ENCODE measurements around the gene RPAP2.
"Not testable (repeated sequence)": the region's sequence is repeated elsewhere in the genome, so short reads cannot be mapped to it uniquely, and the experiment has no call there.

The RPAP2 gene

GRCh38 chr1:92380867-92381266, 82.0 kb downstream of the RPAP2 start:
- H3K23ac ChIP-seq (ENCODE audit: low read depth, low read length, poor library complexity): no peak overlapping the region
- H4K8ac ChIP-seq (ENCODE audit: low read depth, low read length): no peak overlapping the region
- no CpG with 5 or more reads among the region's 2 CpGs for WGBS, 2 donors (ENCODE audit: extremely low coverage in 2 of 2, insufficient read length in 2 of 2, insufficient replicate concordance in 1 of 2)
- H2BK12ac ChIP-seq (ENCODE audit: low read length): no peak overlapping the region
- no peak overlapping the region for H3K9ac ChIP-seq (ENCODE audit: low read depth, low read length, poor library complexity)
- peaks cover 4 to 17% of the 10 kb centered on the region in 2 donors for H3K36me3 ChIP-seq (replicated peaks in 1 of 2; ENCODE audit: control insufficient read depth in 2 of 2, insufficient read depth in 2 of 2, low read length in 2 of 2)
- H3K4ac ChIP-seq (ENCODE audit: low read length): no peak overlapping the region
- no peak overlapping the region for H3K4me2 ChIP-seq (ENCODE audit: insufficient read depth, low read length, poor library complexity, severe bottlenecking)
- no peaks in the 10 kb centered on the region for H3K79me1 ChIP-seq (ENCODE audit: low read depth, low read length)
- DNase-seq (ENCODE audit: low spot score): no peak
- no peak overlapping the region for H2BK5ac ChIP-seq (ENCODE audit: low read length)
- no peak overlapping the region for H3K14ac ChIP-seq (ENCODE audit: low read length)
- no peak overlapping the region for H2BK15ac ChIP-seq (ENCODE audit: low read length)
- H3K4me1 ChIP-seq (ENCODE audit: control insufficient read depth in 2 of 2, insufficient read depth in 1 of 2, low read depth in 1 of 2, low read length in 2 of 2): no peaks in the 10 kb centered on the region
- H3K27me3 ChIP-seq (ENCODE audit: control insufficient read depth in 3 of 3, insufficient read depth in 3 of 3, low read depth in 1 of 3, low read length in 3 of 3): no peaks in the 10 kb centered on the region
- no peak overlapping the region for H4K91ac ChIP-seq (ENCODE audit: low read depth, low read length, poor library complexity)
- H2AFZ ChIP-seq (ENCODE audit: low read length): no peak overlapping the region
- no peak overlapping the region for H3K4me3 ChIP-seq (ENCODE audit: low read length in 2 of 2)
- H2AK5ac ChIP-seq (ENCODE audit: low read depth, low read length): no peak overlapping the region
- H3K18ac ChIP-seq (ENCODE audit: low read length): no peak overlapping the region
- H3K27ac ChIP-seq (replicated peaks; ENCODE audit: low read length): no peak overlapping the region
- no peak overlapping the region for H2BK120ac ChIP-seq (ENCODE audit: low read depth, low read length)
- H3K9me3 ChIP-seq (replicated peaks in 1 of 2; ENCODE audit: control insufficient read depth in 2 of 2, insufficient read depth in 1 of 2, low read depth in 1 of 2, low read length in 2 of 2): peaks cover 1 to 3% of the 10 kb centered on the region in 2 donors

- H4K8ac ChIP-seq (ENCODE audit: low read depth, low read length); H4K91ac ChIP-seq (ENCODE audit: low read depth, low read length, poor library complexity); H3K9ac ChIP-seq (ENCODE audit: low read depth, low read length, poor library complexity); H3K4me1 ChIP-seq (ENCODE audit: control insufficient read depth in 2 of 2, insufficient read depth in 1 of 2, low read depth in 1 of 2, low read length in 2 of 2); H2BK120ac ChIP-seq (ENCODE audit: low read depth, low read length); H3K27me3 ChIP-seq (ENCODE audit: control insufficient read depth in 3 of 3, insufficient read depth in 3 of 3, low read depth in 1 of 3, low read length in 3 of 3); H3K14ac ChIP-seq (ENCODE audit: low read length); H2BK12ac ChIP-seq (ENCODE audit: low read length); H3K9me3 ChIP-seq (replicated peaks in 1 of 2; ENCODE audit: control insufficient read depth in 2 of 2, insufficient read depth in 1 of 2, low read depth in 1 of 2, low read length in 2 of 2); H3K23ac ChIP-seq (ENCODE audit: low read depth, low read length, poor library complexity); H2BK5ac ChIP-seq (ENCODE audit: low read length); H2AFZ ChIP-seq (ENCODE audit: low read length); H2BK15ac ChIP-seq (ENCODE audit: low read length); H3K4me3 ChIP-seq (ENCODE audit: low read length in 2 of 2); H3K36me3 ChIP-seq (replicated peaks in 1 of 2; ENCODE audit: control insufficient read depth in 2 of 2, insufficient read depth in 2 of 2, low read length in 2 of 2); H3K79me1 ChIP-seq (ENCODE audit: low read depth, low read length); H2AK5ac ChIP-seq (ENCODE audit: low read depth, low read length); H3K4me2 ChIP-seq (ENCODE audit: insufficient read depth, low read length, poor library complexity, severe bottlenecking); H3K18ac ChIP-seq (ENCODE audit: low read length); DNase-seq (ENCODE audit: low spot score); H3K4ac ChIP-seq (ENCODE audit: low read length); H3K27ac ChIP-seq (replicated peaks; ENCODE audit: low read length): not testable (repeated sequence)
- no CpG with 5 or more reads among the region's 4 CpGs for WGBS, 2 donors (ENCODE audit: extremely low coverage in 2 of 2, insufficient read length in 2 of 2, insufficient replicate concordance in 1 of 2)
Measured at GRCh38 chr1:92393966-92394365, 95.1 kb downstream of the RPAP2 start.

- Histone ChIP-seq H3K14ac (ENCODE audit: low read length) (peak overlapping the region; percentile 58), H3K27ac (replicated peaks; ENCODE audit: low read length) (no peak overlapping the region), H4K91ac (ENCODE audit: low read depth, low read length, poor library complexity) (no peak overlapping the region), H2BK15ac (ENCODE audit: low read length) (no peak overlapping the region), H3K79me1 (ENCODE audit: low read depth, low read length) (no peaks in the 10 kb centered on the region), H3K4me2 (ENCODE audit: insufficient read depth, low read length, poor library complexity, severe bottlenecking) (no peak overlapping the region), H2BK5ac (ENCODE audit: low read length) (no peak overlapping the region), H3K9ac (ENCODE audit: low read depth, low read length, poor library complexity) (no peak overlapping the region), H3K36me3 (replicated peaks in 1 of 2; ENCODE audit: control insufficient read depth in 2 of 2, insufficient read depth in 2 of 2, low read length in 2 of 2) (no peaks in the 10 kb centered on the region), H2AK5ac (ENCODE audit: low read depth, low read length) (no peak overlapping the region), H2AFZ (ENCODE audit: low read length) (no peak overlapping the region), H2BK120ac (ENCODE audit: low read depth, low read length) (no peak overlapping the region), H3K18ac (ENCODE audit: low read length) (no peak overlapping the region), H2BK12ac (ENCODE audit: low read length) (no peak overlapping the region), H3K23ac (ENCODE audit: low read depth, low read length, poor library complexity) (no peak overlapping the region), H3K4ac (ENCODE audit: low read length) (no peak overlapping the region), H3K4me3 (ENCODE audit: low read length in 2 of 2) (no peak overlapping the region), H3K4me1 (ENCODE audit: control insufficient read depth in 2 of 2, insufficient read depth in 1 of 2, low read depth in 1 of 2, low read length in 2 of 2) (no peaks in the 10 kb centered on the region), H3K27me3 (ENCODE audit: control insufficient read depth in 3 of 3, insufficient read depth in 3 of 3, low read depth in 1 of 3, low read length in 3 of 3) (no peaks in the 10 kb centered on the region), H3K9me3 (replicated peaks in 1 of 2; ENCODE audit: control insufficient read depth in 2 of 2, insufficient read depth in 1 of 2, low read depth in 1 of 2, low read length in 2 of 2) (peaks cover 4 to 20% of the 10 kb centered on the region in 2 donors), H4K8ac (ENCODE audit: low read depth, low read length) (no peak overlapping the region)
- DNase-seq (ENCODE audit: low spot score): no peak
- no CpG with 5 or more reads among the region's 2 CpGs for WGBS, 2 donors (ENCODE audit: extremely low coverage in 2 of 2, insufficient read length in 2 of 2, insufficient replicate concordance in 1 of 2)
Measured at GRCh38 chr1:92398519-92398918, 99.7 kb downstream of the RPAP2 start.

DNA sequence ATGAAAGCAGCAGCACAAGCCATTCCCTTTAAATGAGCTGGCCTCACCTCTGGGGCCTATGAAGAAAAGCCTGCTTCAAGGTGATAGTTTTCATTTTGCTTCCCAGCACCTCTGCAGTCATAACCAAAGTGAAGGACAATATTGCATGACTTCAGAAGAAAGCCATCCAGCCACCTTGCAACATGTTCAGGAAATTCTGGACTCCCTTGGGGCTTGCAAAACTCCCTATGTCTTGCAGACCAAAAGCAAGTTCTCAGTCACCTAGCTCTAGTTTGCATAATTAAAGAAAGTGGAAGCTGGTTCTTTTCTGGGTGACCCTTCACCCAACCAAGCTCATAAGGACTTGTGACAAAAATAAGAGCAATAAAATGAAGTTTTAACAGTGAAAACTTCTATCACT, 100.2 kb downstream of the RPAP2 start:
- Histone ChIP-seq H3K4me2 (ENCODE audit: insufficient read depth, low read length, poor library complexity, severe bottlenecking) (no peak overlapping the region), H2BK5ac (ENCODE audit: low read length) (no peak overlapping the region), H3K23ac (ENCODE audit: low read depth, low read length, poor library complexity) (no peak overlapping the region), H3K4me1 (ENCODE audit: control insufficient read depth in 2 of 2, insufficient read depth in 1 of 2, low read depth in 1 of 2, low read length in 2 of 2) (no peaks in the 10 kb centered on the region), H2BK120ac (ENCODE audit: low read depth, low read length) (no peak overlapping the region), H3K27me3 (ENCODE audit: control insufficient read depth in 3 of 3, insufficient read depth in 3 of 3, low read depth in 1 of 3, low read length in 3 of 3) (no peaks in the 10 kb centered on the region), H3K14ac (ENCODE audit: low read length) (no peak overlapping the region), H3K9ac (ENCODE audit: low read depth, low read length, poor library complexity) (no peak overlapping the region), H3K9me3 (replicated peaks in 1 of 2; ENCODE audit: control insufficient read depth in 2 of 2, insufficient read depth in 1 of 2, low read depth in 1 of 2, low read length in 2 of 2) (peaks cover 7 to 20% of the 10 kb centered on the region in 2 donors), H2BK12ac (ENCODE audit: low read length) (no peak overlapping the region), H3K27ac (replicated peaks; ENCODE audit: low read length) (no peak overlapping the region), H3K4ac (ENCODE audit: low read length) (no peak overlapping the region), H2AFZ (ENCODE audit: low read length) (no peak overlapping the region), H2AK5ac (ENCODE audit: low read depth, low read length) (no peak overlapping the region), H3K4me3 (ENCODE audit: low read length in 2 of 2) (no peak overlapping the region), H4K91ac (ENCODE audit: low read depth, low read length, poor library complexity) (no peak overlapping the region), H3K79me1 (ENCODE audit: low read depth, low read length) (no peaks in the 10 kb centered on the region), H4K8ac (ENCODE audit: low read depth, low read length) (no peak overlapping the region), H3K18ac (ENCODE audit: low read length) (no peak overlapping the region), H2BK15ac (ENCODE audit: low read length) (no peak overlapping the region), H3K36me3 (replicated peaks in 1 of 2; ENCODE audit: control insufficient read depth in 2 of 2, insufficient read depth in 2 of 2, low read length in 2 of 2) (no peaks in the 10 kb centered on the region)
- no peak for DNase-seq (ENCODE audit: low spot score)

Measured in neuronal stem cell (in vitro differentiated cells).